DMS 273 (cell line): ENCODE measurements around the gene NSD1.
"Not testable (repeated sequence)": the region's sequence is repeated elsewhere in the genome, so short reads cannot be mapped to it uniquely, and the experiment has no call there.

ENCODE experiments used
- DNase-seq: peaks from one replicate; lab custom pipeline; 2025; ENCODE audit not compliant: unreplicated experiment; lab: John Stamatoyannopoulos, UW

NSD1 gene

DNA sequence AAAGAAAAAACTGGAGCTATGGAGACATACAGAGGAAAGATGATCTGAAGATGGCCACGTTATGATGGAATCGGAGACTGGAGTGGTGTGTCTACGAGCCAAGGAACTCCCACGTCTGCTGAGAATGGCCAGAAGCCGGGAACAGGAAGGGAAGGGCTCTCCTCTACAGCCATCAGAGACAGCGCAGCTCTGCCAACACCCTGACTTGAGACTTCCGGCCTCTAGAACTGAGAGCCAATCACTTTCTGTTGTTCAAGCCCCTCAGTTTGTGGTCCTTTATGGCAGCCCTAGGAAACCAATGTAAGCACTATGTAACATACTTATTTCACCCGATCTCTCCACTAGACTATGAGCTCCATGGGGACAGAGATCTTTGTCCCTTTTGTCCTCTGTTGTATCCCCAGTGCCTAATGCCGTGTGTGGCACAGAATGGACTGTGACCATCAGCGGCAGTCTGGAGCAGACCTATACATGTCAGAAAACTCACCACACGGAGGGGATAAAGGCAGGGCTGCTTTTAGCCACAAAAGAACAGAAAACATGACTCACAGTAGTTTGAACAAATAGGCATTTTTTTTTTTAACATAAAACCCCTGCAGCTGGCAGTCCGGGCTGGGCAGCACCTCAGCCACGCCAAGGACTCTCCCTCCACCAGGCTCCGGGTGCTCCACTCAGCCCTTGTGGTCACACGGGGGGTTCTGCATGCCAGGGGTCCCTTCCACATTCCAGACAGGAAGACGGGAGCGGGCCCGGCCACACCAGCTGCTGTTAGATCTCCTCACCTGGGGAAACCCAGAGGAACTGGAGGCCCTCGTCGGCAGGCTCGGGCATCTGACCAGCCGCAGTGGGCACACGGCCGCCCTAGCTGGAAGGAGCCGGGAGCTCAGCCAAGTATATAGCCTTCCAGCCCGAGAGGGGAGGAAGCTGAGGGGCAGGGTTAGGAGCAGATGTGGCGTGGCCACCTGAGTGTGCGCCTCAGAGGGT lies 194.3 kb downstream of the NSD1 start:
- no peak for DNase-seq

DNA sequence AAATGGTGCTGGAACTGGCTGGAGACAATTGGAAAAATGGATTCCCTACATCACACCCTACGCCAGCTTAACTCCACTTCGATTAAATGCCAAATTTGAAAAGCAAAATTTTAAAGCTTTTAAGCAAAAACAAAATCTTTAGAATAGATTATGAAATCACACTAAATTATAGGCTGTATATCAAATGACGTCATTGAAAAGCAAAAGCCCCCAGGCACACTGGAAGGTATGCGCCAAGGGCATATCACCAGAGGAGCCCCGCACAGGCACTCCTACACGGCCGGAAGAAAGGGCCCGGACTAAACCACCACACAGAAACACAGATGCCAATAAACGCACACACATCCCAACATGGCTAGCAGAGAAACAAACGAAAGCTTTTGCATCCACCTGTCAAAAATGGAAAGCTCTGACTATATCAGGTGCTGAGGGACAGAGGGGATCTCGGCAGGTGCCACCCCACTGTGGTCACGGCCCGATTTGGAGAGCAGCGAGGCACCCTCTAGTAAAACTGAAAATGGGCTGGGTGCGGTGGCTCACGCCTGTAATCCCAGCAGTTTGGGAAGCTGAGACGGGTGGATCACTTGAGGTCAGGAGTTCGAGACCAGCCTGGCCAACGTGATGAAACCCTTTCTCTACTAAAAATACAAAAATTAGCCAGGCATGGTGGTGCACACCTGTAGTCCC lies 195.1 kb downstream of the NSD1 start:
- no peak for DNase-seq

DNA sequence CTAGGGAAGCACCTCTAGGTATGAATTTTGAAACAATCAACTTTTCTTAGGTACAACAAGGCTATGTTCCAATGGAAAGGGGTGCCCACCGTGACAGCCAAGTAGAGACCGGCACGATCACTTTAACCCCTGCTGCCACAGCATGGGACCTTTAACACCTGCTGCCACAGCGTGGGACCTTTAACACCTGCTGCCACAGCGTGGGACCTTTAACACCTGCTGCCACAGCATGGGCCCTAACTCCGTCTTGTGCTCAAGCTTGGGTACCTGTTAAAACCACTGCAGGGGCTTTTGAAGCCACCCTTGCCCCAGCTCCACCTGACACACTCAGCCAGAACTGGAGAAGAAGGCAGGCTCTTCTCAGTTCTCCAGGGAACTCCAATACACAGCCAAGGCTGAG lies 196.3 kb downstream of the NSD1 start:
- no peak for DNase-seq

DNA sequence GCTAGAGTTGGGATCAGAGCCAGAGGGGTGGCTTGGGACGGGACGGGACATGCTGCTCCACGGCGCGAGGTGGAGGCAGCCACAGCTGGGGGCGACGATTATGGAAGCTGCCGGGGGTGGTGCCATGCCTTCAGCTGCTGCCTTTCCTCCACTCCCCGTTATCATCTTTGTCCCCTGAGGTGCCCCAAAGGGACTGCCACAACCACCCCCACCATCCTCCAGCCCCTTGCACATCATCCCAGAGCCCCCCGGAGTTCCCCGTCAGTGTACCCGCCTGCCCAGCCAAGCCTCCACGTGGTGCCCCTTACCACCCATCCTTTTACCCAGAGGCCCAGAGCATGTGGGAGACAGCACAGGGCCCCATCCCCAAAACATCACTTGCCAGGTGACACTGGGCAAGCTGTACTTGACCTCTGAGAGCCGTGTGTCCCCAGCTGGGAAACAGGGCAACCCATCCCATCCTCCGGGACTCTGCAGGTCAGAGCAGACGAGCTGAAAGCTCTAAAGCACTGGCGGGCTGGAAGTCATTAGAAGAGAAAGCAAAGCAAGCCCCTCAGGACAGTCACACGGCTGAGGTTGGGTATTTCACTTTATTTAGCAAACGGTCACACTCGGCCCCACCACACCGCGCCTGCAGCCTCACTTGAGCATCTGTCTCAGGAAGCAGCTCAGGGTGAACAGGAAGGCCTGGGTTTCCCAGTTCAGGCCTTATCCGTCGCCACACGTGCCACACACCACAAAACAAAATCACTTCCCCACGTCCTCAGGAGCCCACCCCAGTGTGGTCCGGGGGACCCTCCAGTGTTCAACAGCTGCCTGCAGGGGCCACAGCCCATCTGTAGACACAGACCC lies 197.6 kb downstream of the NSD1 start:
- no peak for DNase-seq

DNA sequence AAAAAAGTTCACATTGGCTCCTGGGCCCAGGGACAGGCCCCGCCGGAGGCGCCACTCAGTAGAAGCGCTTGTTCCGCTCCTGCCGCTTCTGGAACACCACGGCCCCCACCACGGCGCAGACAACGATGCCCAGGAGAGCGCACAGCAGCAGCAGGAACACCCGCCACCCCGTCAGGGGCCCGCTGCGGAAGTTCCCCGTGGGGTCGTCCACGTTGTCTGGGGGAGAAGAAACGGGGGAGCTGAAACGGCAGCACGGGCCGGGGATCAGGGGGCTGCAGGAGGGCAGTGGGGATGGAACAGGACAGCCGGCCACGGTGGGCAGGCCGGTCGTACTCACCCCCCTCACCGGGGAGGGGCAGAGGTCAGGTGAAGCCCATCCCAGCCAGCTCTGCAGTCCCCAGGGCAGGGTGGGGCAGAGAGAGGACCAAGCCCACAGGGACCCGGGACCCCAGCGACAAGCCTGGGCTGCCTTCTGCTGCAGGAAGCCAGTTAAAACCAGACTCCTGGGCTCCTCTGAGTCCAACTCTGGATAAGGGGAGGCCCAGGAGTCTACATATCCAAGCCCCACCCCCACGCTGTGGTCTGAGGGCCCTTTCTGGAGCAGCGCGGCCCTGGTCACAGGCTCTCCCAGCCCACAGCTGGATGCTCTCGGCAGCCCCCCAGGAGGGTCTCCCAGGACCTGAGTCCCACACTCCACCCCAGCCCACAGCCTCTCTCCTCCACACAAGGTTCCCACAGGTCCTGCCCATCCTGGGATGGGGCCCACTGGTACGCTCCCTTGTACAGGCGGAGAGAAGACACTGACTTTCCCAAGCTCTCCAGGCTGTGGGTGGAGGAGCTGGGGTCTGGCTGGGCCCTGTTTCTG lies 198.7 kb downstream of the NSD1 start:
- DNase-seq: no peak

DNA sequence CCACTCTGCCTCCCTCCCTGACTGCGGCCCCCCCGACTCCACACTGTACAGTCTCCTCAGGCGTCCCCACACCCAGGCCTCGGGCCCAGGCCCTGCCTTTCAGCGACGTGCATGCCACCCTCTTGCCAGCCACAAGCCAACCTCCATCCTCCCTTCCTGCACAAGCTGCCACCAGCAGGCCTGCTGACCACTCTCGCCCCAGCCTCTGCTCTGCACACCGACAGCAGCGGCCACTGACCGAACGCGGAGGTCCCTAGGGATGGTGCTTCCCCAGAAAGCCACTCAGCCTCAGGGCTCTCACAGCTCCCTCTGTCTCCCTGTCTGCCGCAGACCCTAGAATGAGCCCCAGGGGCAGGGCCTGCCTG lies 199.3 kb downstream of the NSD1 start:
- no peak for DNase-seq

DNA sequence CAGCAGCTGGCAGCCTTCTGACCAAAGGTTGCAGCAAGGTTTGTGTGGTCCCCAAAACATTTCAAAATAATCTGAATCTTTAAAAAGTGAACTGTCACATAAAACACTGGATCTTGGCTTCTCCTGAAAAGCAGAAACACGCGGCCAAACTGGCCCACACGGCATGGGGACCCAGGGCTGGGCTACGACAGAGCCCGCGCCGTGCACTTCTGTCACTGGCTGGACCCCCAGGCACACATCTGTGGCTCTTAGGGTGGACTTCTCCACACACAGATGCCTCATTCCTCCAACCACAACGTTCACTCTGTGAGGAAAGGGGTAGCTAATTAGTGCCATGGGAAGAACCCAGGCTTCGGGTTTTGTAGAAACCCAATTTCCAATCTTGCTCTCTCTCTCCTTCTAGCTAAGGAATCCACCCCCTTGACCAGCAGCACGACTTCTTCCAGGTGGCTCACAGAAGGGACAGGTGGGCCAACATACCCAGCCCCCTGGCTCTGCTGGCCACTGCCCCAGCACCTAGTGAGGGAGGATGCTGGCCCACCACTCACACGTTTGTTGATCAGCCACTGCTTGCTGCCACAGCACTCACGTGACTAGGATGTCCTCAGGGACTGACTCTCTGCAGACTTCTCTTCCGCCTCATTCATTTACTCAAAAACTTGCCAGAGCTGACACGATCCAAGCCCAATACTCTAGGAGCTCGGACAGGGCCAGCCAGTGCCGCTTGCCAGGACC lies 200.0 kb downstream of the NSD1 start:
- DNase-seq: no peak

DNA sequence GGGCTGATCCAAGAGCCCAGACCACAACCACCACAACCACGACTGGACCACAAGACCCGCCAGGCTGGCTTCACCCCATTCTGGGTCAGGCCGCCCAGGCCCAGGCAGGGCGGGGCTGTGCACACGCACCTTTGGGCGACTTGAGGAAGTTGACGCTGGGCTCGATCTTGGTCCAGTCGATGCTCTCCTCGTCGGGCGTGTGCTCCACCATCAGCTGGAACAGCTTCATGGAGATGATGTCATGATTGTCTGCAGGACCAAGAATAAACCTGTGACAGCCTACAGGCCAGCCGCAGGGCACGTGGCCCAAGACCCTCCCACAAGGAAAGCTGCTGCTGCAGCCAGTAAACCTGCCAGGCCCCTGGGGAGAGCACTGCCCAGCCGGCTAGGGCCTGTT lies 200.6 kb downstream of the NSD1 start:
- DNase-seq: no peak

DNA sequence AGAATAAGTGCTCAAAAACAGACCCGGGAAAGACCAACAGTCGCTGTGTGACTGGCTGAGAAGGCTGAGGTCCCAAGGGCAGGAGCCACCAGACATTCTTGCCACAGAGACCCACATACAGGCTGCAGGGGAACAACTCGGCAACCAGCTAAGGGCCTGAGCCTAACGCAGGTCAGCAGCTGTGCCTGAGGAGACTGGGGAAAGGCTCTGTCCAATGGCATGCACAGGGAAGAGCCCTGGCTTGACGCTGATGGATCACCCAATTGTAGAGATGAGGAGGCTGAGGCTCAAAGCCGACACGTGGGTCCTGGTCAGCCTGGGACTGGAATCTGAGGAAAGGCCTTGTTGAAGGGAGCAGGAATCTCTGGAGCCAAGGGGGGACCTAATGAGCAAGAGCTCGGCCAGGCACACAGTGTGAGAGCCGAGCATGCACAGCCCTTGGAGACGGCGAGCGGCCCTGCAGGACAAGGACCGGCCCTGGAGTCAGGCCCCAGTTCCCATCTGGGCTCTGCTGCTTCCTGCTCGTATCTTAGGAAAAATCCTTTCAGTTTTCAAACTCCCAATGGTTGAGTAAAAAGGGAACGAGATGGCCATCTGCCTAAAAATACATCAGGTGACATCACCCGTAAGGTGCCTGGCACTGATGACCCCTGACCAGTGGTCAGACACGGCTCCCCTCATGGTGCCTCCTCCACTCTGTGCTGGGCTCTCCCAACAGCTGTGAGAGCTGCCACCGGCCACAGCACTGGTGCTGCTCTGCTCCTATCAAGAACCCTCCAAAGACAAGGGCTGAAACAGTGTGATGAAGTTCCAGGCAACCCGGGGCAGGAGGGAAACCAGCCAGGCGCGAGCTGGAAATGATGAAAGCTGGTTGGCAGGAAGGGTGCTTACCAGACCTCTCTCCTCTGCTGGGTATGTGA lies 201.5 kb downstream of the NSD1 start:
- DNase-seq: no peak

DNA sequence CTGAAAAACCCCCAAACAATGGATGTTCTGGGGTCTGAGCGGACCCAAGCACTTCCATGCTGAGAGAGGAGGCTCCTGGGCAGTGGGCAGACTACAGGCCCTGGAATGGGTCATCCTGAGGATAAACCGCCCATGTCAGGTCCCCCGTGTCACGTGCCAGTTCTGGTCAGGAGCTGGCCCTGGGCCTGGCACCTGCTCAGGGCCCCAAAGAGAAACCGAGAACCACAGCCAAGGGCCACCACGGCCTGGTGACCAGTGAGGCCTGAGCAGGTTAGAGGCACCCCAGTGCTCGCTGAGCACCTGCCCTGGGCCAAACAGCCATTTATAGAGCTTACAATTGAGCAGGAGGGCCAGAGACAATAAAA lies 202.1 kb downstream of the NSD1 start:
- no peak for DNase-seq

DNA sequence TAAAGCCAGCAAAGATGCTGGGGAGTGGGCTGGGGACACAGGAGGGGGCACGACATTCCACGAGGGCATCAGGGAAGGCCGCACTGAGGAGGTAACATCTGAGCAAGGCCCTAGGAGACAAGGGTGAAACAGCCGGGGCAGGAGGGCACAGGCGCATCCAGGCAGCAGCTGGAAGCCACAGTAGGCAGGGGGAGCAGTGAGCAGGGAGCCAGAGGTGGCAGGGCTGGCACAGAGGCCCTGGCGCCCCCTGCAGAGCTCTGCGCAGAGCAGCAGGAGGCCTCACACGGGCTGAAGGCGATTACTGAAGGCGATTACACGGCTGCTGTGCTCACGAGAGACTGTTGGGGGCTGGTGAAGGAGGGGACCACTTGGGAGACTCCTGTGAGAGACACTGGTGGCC lies 202.5 kb downstream of the NSD1 start:
- DNase-seq: peak; percentile 72

DNA sequence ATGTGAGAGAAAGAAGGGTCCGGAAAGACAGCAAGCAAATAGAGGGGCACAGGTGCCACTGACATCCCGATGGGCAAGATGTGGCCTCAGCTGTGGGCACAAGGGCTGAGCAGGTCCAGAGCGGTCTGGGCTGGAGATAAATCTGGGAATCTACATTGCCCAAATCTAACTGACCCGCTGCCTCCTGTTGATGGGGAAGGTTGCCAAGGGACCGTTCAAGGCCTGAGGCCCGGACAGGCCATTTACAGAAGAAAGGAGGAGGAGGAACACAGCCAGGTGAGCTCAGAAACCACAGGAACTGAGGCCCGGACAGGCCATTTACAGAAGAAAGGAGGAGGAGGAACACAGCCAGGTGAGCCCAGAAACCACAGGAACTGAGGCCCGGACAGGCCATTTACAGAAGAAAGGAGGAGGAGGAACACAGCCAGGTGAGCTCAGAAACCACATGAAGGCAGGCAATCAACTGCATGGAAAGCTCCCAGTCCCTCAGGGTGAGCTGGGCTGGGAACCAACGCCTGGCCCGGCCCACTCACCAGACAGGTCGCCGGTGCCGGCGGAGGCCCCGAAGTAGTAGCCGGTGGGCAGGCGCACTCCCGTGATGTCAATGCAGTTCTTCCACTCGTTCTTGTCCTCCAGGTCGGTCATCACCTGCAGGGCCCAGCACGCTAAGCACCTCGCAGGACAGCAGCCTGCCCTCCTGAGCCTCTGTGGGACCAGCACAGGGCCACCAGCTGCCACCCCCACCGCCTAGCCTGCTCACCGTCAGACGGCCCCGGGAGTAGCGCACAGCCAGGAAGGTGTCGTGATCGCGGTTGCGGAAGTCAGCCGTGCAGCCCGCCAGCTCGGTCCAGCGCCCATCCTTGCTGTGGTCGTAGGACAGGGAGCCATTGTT lies 203.3 kb downstream of the NSD1 start:
- DNase-seq: no peak

DNA sequence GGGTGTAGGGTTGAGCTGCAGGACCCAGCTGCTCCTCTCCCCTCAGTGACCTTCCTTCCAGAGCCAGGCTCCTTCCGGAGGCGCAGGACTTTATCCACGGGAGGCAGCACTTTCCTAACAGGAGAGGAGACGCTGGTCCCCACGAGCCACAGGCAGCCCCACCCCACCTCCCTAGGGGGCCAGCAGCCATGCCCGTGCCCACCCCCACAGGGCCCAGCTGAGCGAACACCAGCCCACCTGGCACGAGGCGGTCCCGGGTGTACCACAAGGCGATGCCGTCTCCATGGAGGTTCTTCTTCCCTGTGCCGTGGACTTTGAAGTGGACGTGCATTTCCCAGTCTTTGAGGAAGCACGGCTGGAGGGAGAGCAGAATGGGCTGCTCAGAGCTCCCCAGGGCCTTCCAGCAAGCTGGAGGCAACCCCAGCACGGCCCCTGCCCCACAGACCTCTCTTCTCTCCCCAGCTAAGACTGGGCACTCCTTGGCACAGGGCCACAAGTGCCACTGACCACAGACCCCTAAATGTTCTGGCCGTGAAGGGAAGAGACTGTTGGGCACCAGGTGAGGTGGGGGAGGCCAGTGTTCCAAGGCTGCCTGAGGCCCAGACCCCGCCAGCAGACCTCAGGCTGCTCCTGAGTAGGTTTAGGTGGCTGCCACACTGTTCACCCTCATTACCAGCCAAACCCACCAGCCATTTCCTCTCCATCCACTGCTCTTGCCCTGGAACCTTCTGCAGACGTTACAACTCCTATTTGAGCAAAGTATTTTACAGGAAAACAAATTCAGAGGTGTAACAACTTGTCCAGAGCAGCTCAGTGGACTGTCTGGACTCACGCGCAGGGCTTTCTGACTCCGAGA lies 204.9 kb downstream of the NSD1 start:
- DNase-seq: no peak

DNA sequence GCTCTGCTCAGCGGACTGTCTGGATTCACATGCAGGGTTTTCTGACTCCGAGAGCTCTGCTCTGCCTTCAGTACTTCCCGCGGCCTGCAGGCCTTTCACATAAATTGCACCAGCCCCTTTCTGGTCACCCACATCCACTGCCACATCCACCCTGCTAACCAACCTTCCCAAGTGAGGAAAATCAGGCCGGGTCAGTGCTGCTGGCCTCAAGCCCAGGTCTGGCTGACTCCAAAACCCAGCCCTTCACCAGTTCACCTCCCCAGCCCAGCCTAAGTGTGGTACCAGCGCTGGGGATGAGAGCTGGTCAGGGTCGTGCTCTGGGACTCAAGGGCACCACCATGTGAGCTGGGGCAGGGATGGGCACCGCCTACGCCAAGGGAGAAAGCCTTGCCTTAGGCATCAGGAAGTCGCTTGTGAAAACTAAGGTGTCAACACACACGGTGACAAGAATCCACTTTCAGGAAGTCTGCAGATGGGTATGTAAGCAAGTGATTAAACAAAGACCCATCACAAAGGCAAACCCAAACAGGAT lies 205.6 kb downstream of the NSD1 start:
- DNase-seq: no peak

DNA sequence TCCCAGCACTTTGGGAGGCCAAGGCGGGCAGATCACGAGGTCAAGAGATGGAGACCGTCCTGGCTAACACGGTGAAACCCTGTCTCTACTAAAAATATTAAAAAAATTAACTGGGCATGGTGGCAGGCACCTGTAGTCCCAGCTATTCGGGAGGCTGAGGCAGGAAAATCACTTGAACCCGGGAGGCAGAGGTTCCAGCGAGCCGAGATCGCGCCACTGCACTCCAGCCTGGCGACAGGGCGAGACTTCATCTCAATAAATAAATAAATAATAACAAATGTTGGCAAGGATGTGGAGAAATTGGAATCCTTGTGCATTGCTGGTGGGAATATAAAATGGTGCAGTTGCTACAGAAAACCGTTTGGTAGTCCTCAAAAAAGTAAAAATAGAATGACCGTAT lies 209.4 kb downstream of the NSD1 start:
- not testable (repeated sequence) for DNase-seq

DNA sequence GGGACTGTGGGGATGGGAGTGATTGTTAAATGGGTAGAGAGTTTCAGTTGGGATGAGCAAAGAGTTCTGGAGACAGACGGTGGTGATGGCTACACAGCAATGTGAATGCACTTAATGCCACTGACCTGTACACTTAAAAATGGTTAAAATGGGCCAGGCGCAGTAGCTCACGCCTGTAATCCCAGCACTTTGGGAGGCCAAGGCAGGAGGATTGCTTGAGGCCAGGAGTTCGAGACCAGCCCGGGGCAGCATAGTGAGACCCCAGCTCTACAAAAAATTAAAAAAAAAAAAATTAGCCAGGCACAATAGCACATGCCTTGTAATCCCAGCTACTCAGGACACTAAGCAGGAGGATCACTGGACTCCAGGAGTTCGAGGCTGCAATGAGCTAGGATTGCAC lies 210.2 kb downstream of the NSD1 start:
- DNase-seq: no peak

DNA sequence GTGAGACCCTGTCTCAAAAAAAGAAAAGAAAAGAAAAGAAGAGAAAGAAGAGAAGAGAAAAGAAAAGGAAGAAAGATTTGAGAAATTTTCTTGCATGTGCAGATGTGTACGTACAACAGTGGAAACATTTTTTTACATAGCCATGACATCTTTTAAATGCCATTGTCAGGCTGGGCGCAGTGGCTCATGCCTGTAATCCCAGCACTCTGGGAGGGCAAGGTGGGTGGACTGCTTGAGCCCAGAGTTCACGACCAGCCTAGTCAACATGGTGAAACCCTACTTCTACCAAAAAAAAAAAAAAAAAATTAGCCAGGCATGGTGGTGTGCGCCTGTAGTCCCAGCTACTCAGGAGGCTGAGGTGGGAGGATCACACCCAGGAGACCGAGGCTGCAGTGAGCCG lies 211.3 kb downstream of the NSD1 start:
- no peak for DNase-seq
